ENCODE measurements around the gene RBM7. TPM values are rescaled to one million over a fixed set of nuclear protein-coding genes. Genes with fewer than 3 reads are reported as not detected.

The RBM7 gene
- total RNA-seq, 1 experiment from 2014 or later: 37.5 TPM

- peak overlapping the region; percentile 74 for H3K27ac ChIP-seq
- peak in 1 of 2 experiments; percentile 12 for DNase-seq (ENCODE audit: low read depth in 1 of 2, low spot score in 2 of 2)
- H3K4me3 ChIP-seq: no peak overlapping the region
These were observed 47.0 kb downstream of the RBM7 start for GRCh38 chr11:114447444-114447843.

GRCh38 chr11:114447892-114448291, 47.4 kb downstream of the RBM7 start:
- Histone ChIP-seq H3K4me3 (no peak overlapping the region), H3K27ac (peak overlapping the region; percentile 74), H3K27me3 (replicated peaks) (no peaks in the 10 kb centered on the region), H3K9me3 (replicated peaks) (no peaks in the 10 kb centered on the region), H3K4me1 (replicated peaks) (peaks cover 20% of the 10 kb centered on the region), H3K36me3 (peaks cover 40% of the 10 kb centered on the region)
- peak in 1 of 2 experiments; percentile 40 for DNase-seq (ENCODE audit: low read depth in 1 of 2, low spot score in 2 of 2)

More at GRCh38 chr11:114447444-114447843, 47.0 kb downstream of the RBM7 start:
- peaks cover 20% of the 10 kb centered on the region for H3K4me1 ChIP-seq (replicated peaks)
- H3K27me3 ChIP-seq (replicated peaks): no peaks in the 10 kb centered on the region
- H3K9me3 ChIP-seq (replicated peaks): no peaks in the 10 kb centered on the region
- H3K36me3 ChIP-seq: peaks cover 40% of the 10 kb centered on the region

- H3K36me3 ChIP-seq: peaks cover 40% of the 10 kb centered on the region
- no peaks in the 10 kb centered on the region for H3K27me3 ChIP-seq (replicated peaks)
- H3K9me3 ChIP-seq (replicated peaks): no peaks in the 10 kb centered on the region
- DNase-seq (ENCODE audit: low read depth in 1 of 2, low spot score in 2 of 2): peak in 1 of 2 experiments; percentile 9
- no peak overlapping the region for H3K4me3 ChIP-seq
- peak overlapping the region; percentile 74 for H3K27ac ChIP-seq
- peaks cover 20% of the 10 kb centered on the region for H3K4me1 ChIP-seq (replicated peaks)
These were observed 48.5 kb downstream of the RBM7 start for GRCh38 chr11:114448749-114449482.

GRCh38 chr11:114449845-114450244, 49.4 kb downstream of the RBM7 start:
- Histone ChIP-seq H3K27me3 (replicated peaks) (no peaks in the 10 kb centered on the region), H3K9me3 (replicated peaks) (no peaks in the 10 kb centered on the region), H3K4me1 (replicated peaks) (peaks cover 20% of the 10 kb centered on the region), H3K27ac (no peak overlapping the region), H3K4me3 (no peak overlapping the region), H3K36me3 (peaks cover 32% of the 10 kb centered on the region)
- DNase-seq (ENCODE audit: low read depth in 1 of 2, low spot score in 2 of 2): no peak

GRCh38 chr11:114452399-114452798, 51.9 kb downstream of the RBM7 start:
- DNase-seq (ENCODE audit: low read depth in 1 of 2, low spot score in 2 of 2): no peak
- no peak overlapping the region for H3K4me3 ChIP-seq
- H3K36me3 ChIP-seq: peaks cover 22% of the 10 kb centered on the region
- H3K4me1 ChIP-seq (replicated peaks): peaks cover 16% of the 10 kb centered on the region
- no peaks in the 10 kb centered on the region for H3K9me3 ChIP-seq (replicated peaks)
- H3K27me3 ChIP-seq (replicated peaks): no peaks in the 10 kb centered on the region
- H3K27ac ChIP-seq: no peak overlapping the region

Other genes with a start within 250 kb of the RBM7 start
- 125 and 173 TPM in 2 replicates for gene NNMT, start 104.3 kb upstream of the RBM7 start, total RNA-seq (2014; rRNA removed; shearing (Covaris generic))
- gene C11orf71, start 155 bp upstream of the RBM7 start, total RNA-seq (2014; rRNA removed; shearing (Covaris generic)): 1.5 and 4.8 TPM in 2 replicates
- 119 and 259 TPM in 2 replicates for gene REXO2, start 38.8 kb downstream of the RBM7 start, total RNA-seq (2014; rRNA removed; shearing (Covaris generic))
- gene NXPE1, start 159.2 kb downstream of the RBM7 start, total RNA-seq (2014; rRNA removed; shearing (Covaris generic)): not detected in 2 replicates
- gene NXPE4, start 195.1 kb downstream of the RBM7 start, total RNA-seq (2014; rRNA removed; shearing (Covaris generic)): not detected in 2 replicates